ENCODE data around the gene EXOC4.

DNA sequence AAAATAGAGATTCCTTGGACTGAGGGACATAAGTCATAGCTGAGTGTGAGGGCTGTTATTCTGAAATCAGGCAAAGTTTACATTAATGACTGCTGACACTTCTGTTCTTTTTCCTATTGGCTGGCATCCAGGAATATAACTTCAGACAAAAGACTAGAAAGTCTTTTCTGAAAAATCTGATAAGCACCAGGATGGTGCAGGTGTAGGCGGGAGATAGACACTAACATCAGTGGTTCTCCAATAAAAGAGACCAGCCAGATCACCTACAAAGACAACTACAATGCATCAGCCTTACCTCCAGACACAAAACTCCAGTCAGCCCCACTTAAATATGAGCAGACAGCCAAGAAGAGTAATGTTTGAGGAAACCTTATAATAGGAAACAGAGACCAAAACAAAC, 705.9 kb downstream of the EXOC4 start:
- TF ChIP-seq ZNF274 (IDR thresholded peaks at IDR 0.05; ENCODE audit: low read length), result no peak
- no peak for TF ChIP-seq ZNF274 (tag by site-specific recombination; IDR thresholded peaks at IDR 0.05; ENCODE audit: borderline replicate concordance)
- no peak for TF ChIP-seq CTCF (tag by site-specific recombination; IDR thresholded peaks at IDR 0.05)
- TF ChIP-seq, protein P1, sequence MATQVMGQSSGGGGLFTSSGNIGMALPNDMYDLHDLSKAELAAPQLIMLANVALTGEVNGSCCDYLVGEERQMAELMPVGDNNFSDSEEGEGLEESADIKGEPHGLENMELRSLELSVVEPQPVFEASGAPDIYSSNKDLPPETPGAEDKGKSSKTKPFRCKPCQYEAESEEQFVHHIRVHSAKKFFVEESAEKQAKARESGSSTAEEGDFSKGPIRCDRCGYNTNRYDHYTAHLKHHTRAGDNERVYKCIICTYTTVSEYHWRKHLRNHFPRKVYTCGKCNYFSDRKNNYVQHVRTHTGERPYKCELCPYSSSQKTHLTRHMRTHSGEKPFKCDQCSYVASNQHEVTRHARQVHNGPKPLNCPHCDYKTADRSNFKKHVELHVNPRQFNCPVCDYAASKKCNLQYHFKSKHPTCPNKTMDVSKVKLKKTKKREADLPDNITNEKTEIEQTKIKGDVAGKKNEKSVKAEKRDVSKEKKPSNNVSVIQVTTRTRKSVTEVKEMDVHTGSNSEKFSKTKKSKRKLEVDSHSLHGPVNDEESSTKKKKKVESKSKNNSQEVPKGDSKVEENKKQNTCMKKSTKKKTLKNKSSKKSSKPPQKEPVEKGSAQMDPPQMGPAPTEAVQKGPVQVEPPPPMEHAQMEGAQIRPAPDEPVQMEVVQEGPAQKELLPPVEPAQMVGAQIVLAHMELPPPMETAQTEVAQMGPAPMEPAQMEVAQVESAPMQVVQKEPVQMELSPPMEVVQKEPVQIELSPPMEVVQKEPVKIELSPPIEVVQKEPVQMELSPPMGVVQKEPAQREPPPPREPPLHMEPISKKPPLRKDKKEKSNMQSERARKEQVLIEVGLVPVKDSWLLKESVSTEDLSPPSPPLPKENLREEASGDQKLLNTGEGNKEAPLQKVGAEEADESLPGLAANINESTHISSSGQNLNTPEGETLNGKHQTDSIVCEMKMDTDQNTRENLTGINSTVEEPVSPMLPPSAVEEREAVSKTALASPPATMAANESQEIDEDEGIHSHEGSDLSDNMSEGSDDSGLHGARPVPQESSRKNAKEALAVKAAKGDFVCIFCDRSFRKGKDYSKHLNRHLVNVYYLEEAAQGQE (tag by site-specific recombination; IDR thresholded peaks at IDR 0.05), result no peak
